Dendritic cell treated with granulocyte-macrophage colony-stimulating factor and Interleukin-4, amounts not matched to agents 40 ng/mL and 50 ng/mL, for 4 days (primary cell): ENCODE results near the gene CLK4.

Experiments used
- H3K27ac Mint-ChIP-seq: one replicate; pipeline ENCODE4 v1.8.0; 2022; ENCODE audit warnings: mild to moderate bottlenecking, mixed read lengths
- H3K27me3 Mint-ChIP-seq: one replicate; pipeline ENCODE4 v1.8.0; 2022; ENCODE audit warnings: mild to moderate bottlenecking, mixed read lengths
- H3K36me3 Mint-ChIP-seq: one replicate; pipeline ENCODE4 v1.8.0; 2022; ENCODE audit warnings: low read depth, mixed read lengths
- H3K4me1 Mint-ChIP-seq: one replicate; pipeline ENCODE4 v1.8.0; 2022; ENCODE audit warnings: low read depth, mixed read lengths
- H3K4me3 Mint-ChIP-seq: one replicate; pipeline ENCODE4 v1.8.0; 2022; ENCODE audit warnings: mild to moderate bottlenecking, moderate library complexity, mixed read lengths
- H3K9me3 Mint-ChIP-seq: one replicate; pipeline ENCODE4 v1.8.0; 2022; ENCODE audit warnings: mixed read lengths
- intact Hi-C: fragments of 100-400 bp; cut with micrococcal nuclease; formaldehyde crosslinking; loops from one replicate; pipeline ENCODE4 v1.15.0; 2022

The CLK4 gene

DNA sequence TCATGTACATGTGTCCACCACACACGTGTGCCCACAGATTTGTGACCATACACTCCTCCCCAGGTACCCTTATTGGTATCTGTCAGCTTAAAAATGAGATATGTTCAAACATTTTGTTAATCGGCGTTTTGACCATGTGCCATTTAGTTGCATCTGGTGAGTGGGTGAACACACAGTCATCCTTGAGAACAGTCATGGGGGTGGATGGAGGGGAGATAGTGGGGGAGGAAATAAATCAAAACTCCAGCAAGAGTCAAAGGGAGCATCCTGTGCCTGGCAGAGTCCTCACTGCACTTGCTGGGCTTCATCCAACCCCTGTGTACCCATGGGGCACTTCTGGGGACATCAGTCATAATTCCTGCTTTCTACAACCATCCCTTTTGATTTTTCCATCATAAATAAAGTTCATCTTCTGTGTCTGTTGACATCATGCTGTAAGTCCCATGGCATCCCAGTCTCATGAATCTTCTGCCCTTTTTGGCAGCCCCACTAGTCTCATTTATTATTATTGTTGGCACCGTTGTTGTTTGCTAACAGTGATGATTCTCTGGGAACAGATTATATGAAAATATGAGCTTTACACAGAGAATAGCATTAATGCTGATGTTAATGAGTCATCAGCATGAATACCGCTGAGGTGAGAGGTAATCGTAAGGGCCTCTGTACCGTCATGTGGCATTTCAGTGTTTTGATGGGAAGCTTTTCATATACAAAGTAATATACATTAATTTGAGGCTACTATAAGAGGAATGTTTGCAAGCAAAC, 24.4 kb upstream of the CLK4 start:
- Mint-ChIP-seq H3K27ac (no peak overlapping the region), H3K9me3 (peaks cover 9% of the 10 kb centered on the region), H3K27me3 (peaks cover 1% of the 10 kb centered on the region), H3K4me1 (peaks cover 9% of the 10 kb centered on the region), H3K4me3 (no peak overlapping the region), H3K36me3 (no peaks in the 10 kb centered on the region)
- intact Hi-C loops: no loop called here

DNA sequence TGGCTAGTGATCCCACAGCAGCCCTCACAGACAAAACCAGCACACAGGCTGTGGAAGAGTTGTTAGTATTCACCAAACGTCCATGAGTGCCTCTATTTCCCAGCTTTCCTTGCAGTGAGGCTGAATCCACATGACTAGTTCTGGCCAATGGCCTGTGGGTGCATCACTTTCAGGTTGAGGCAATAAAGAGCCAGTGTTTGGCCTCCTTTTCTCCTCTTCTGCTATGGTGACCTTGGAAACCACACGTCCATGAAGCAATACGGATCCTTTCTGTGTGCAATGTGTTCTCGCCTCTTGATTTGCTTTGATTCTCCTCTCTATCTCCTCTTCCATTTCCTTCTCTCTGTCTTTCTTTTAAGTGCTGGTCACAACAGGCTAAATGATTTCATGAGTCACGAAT, 23.4 kb upstream of the CLK4 start:
- H3K9me3 Mint-ChIP-seq: peaks cover 9% of the 10 kb centered on the region
- H3K27ac Mint-ChIP-seq: no peak overlapping the region
- no peaks in the 10 kb centered on the region for H3K36me3 Mint-ChIP-seq
- peaks cover 1% of the 10 kb centered on the region for H3K27me3 Mint-ChIP-seq
- H3K4me1 Mint-ChIP-seq: peaks cover 9% of the 10 kb centered on the region
- intact Hi-C loops: no loop called here
- H3K4me3 Mint-ChIP-seq: no peak overlapping the region

DNA sequence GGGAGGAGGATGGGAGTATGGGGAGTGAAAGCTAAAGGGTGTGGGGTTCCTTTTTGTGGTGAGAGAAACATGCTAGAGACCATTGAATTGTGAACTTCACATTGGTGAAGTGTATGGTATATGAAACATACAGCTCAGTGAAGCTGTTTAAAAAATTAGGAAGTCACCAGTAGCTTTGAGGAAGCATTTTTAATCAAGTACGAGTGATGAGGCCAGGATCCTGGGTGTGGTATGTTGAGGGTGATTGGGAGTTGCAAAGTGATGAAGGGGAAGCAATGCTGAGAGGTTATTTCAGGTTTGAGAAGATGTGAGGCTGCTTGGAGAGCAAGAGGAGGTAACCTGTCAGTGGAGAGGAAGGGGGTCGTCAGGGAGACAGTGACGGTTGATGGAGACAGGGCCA, 22.7 kb upstream of the CLK4 start:
- no peak overlapping the region for H3K4me3 Mint-ChIP-seq
- H3K4me1 Mint-ChIP-seq: peaks cover 9% of the 10 kb centered on the region
- H3K36me3 Mint-ChIP-seq: no peaks in the 10 kb centered on the region
- peaks cover 9% of the 10 kb centered on the region for H3K9me3 Mint-ChIP-seq
- peaks cover 2% of the 10 kb centered on the region for H3K27me3 Mint-ChIP-seq
- intact Hi-C loops: no loop called here
- no peak overlapping the region for H3K27ac Mint-ChIP-seq

GRCh38 chr5:178644826-178645545, 18.1 kb upstream of the CLK4 start:
- Mint-ChIP-seq H3K9me3 (peaks cover 21% of the 10 kb centered on the region), H3K4me1 (peaks cover 9% of the 10 kb centered on the region), H3K27me3 (peaks cover 7% of the 10 kb centered on the region), H3K36me3 (no peaks in the 10 kb centered on the region), H3K4me3 (no peak overlapping the region), H3K27ac (no peak overlapping the region)
- intact Hi-C loops: no loop called here

DNA sequence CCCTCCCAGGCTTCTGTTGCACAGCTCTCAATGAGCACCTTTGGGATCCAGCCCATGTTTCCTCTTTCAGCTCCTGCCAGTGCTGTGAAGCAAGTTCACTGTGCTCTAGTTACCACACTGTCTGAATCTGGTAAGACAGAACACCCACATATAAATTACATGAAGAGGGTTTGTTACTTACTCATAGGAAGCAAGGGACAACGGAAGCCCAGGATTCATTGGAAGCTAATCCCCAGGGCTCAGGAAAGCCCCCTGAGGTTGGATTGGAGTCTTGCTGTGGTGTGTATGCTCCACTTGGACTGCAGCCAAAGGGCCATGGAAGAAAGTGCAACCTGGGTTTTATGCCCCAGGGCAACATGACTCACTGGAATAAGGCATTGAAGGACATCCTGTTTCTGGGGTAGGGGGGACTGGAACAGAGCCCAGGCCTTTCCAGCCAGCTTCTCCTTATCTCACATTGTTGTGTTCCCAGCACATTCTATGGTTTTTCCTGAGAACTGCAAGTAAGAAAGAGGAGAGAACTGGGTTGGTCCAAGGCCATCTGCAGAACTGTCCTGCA, 15.6 kb upstream of the CLK4 start:
- intact Hi-C loops: no loop called here
- H3K27me3 Mint-ChIP-seq: peaks cover 7% of the 10 kb centered on the region
- peaks cover 12% of the 10 kb centered on the region for H3K9me3 Mint-ChIP-seq
- no peaks in the 10 kb centered on the region for H3K36me3 Mint-ChIP-seq
- H3K4me1 Mint-ChIP-seq: peaks cover 4% of the 10 kb centered on the region
- no peak overlapping the region for H3K27ac Mint-ChIP-seq
- H3K4me3 Mint-ChIP-seq: no peak overlapping the region

GRCh38 chr5:178641711-178642110, 14.9 kb upstream of the CLK4 start:
- Mint-ChIP-seq H3K9me3 (peaks cover 12% of the 10 kb centered on the region), H3K4me3 (no peak overlapping the region), H3K4me1 (peaks cover 9% of the 10 kb centered on the region), H3K36me3 (no peaks in the 10 kb centered on the region), H3K27me3 (peaks cover 7% of the 10 kb centered on the region), H3K27ac (no peak overlapping the region)
- intact Hi-C loops: no loop called here

GRCh38 chr5:178640331-178641045, 13.6 kb upstream of the CLK4 start:
- Mint-ChIP-seq H3K36me3 (no peaks in the 10 kb centered on the region), H3K4me1 (peaks cover 9% of the 10 kb centered on the region), H3K9me3 (peaks cover 12% of the 10 kb centered on the region), H3K27ac (no peak overlapping the region), H3K4me3 (no peak overlapping the region), H3K27me3 (peaks cover 10% of the 10 kb centered on the region)
- intact Hi-C loops: no loop called here

DNA sequence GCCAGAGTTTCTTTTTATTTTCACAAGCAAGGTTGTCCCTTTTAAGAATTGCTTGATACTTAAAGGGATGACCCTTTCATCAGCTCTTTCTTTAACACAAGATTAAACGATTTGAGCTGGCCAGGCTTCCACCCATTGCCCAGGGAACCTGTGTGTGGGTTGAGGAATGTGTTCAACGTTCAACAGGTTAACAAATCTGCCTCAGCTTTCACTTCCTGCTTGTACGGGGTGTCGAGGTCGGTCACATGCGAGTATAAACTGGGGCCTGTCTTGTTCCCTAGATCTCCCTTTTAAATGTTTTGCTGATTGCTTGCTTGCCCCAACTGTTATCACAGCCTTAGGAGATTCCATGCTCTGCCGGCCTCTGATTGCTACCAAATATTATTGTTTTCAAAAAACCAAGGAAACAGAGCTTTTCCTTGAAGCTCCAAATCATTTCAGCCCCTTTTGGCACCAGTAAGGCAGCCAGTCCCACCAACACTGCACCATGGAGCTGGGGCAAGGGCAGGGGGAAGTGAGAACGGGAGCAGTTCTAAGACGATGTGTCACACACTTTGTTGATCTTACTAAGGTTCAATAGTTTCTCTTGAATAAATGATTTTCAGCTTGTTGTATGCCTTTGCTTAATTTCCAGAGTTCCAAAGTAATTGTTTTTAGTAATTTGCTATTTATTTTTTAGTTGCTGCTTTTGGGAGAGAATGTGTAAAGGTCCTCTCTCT, 10.7 kb upstream of the CLK4 start:
- peaks cover 15% of the 10 kb centered on the region for H3K27me3 Mint-ChIP-seq
- H3K9me3 Mint-ChIP-seq: peaks cover 21% of the 10 kb centered on the region
- H3K4me1 Mint-ChIP-seq: peaks cover 9% of the 10 kb centered on the region
- intact Hi-C loops: no loop called here
- peak overlapping the region; percentile 51 for H3K27ac Mint-ChIP-seq
- no peaks in the 10 kb centered on the region for H3K36me3 Mint-ChIP-seq
- H3K4me3 Mint-ChIP-seq: no peak overlapping the region

DNA sequence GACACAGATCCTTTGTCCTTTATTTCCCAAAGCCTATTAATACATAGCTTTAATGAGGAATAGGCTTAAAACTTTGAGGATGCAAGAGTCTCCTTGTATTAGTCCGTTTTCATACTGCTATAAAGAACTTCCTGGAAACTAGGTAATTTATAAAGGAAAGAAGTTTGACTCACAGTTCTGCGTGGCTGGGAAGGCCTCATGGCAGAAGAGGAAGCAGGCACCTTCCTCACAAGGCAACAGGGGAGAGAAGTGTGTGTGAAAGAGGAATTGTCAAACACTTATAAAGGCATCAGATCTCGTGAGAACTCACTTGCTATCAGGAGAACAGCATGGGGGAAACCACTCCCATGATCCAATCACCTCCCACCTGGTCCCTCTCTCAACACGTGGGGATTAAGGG, 5.4 kb upstream of the CLK4 start:
- H3K4me3 Mint-ChIP-seq: no peak overlapping the region
- intact Hi-C loops: no loop called here
- peaks cover 4% of the 10 kb centered on the region for H3K4me1 Mint-ChIP-seq
- peaks cover 21% of the 10 kb centered on the region for H3K27me3 Mint-ChIP-seq
- no peak overlapping the region for H3K27ac Mint-ChIP-seq
- H3K36me3 Mint-ChIP-seq: no peaks in the 10 kb centered on the region
- H3K9me3 Mint-ChIP-seq: peaks cover 18% of the 10 kb centered on the region

GRCh38 chr5:178630951-178631350, 4.1 kb upstream of the CLK4 start:
- Mint-ChIP-seq H3K27ac (no peak overlapping the region), H3K27me3 (peaks cover 21% of the 10 kb centered on the region), H3K4me1 (no peaks in the 10 kb centered on the region), H3K9me3 (peaks cover 18% of the 10 kb centered on the region), H3K4me3 (no peak overlapping the region), H3K36me3 (peaks cover 12% of the 10 kb centered on the region)
- intact Hi-C loops: no loop called here

- Mint-ChIP-seq H3K9me3 (peaks cover 18% of the 10 kb centered on the region), H3K36me3 (peaks cover 15% of the 10 kb centered on the region), H3K27me3 (peaks cover 18% of the 10 kb centered on the region), H3K4me3 (no peak overlapping the region), H3K4me1 (peaks cover 4% of the 10 kb centered on the region), H3K27ac (no peak overlapping the region)
- intact Hi-C loops: no loop called here
These were observed 3.7 kb upstream of the CLK4 start for GRCh38 chr5:178630475-178630930.

DNA sequence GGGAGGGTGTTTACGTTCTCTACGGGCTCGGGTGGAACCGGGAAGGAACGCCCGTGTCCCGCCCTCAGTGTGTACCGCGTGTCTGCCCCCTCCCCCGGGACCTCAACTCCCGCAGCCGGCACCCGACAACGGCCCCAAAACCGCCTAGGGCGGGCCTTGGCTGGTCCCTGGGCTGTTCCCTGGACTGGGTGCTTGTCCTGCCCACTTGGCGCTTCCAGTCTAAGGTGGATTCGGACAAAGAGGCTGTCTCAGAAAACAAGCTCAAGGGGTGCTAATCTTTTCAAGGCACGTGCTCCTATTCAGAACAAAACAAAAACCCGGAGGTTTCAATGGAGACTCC, 379 bp upstream of the CLK4 start:
- intact Hi-C loops: loop anchor here (2.0 to 5.0 kb wide), 3 partner anchors 105 to 396 kb away; partner anchors contain the start of genes ZNF354A, ZNF354B and ZNF879
- Mint-ChIP-seq H3K36me3 (peaks cover 28% of the 10 kb centered on the region), H3K4me1 (peaks cover 7% of the 10 kb centered on the region), H3K4me3 (peak overlapping the region; percentile 95), H3K9me3 (peaks cover 6% of the 10 kb centered on the region), H3K27me3 (peaks cover 8% of the 10 kb centered on the region), H3K27ac (peak overlapping the region; percentile 99)

GRCh38 chr5:178625679-178626483, 969 bp downstream of the CLK4 start:
- H3K4me1 Mint-ChIP-seq: peaks cover 7% of the 10 kb centered on the region
- intact Hi-C loops: loop anchor here (2.0 to 5.0 kb wide), 3 partner anchors 106 to 397 kb away; partner anchors contain the start of genes ZNF354A, ZNF354B and ZNF879
- peak overlapping the region; percentile 99 for H3K27ac Mint-ChIP-seq
- H3K4me3 Mint-ChIP-seq: peak overlapping the region; percentile 95
- peaks cover 40% of the 10 kb centered on the region for H3K36me3 Mint-ChIP-seq
- H3K27me3 Mint-ChIP-seq: peaks cover 8% of the 10 kb centered on the region
- no peaks in the 10 kb centered on the region for H3K9me3 Mint-ChIP-seq
